HG02981 (cell line): ENCODE data around the gene CDHR3.
"Not testable (repeated sequence)": the region's sequence is repeated elsewhere in the genome, so short reads cannot be mapped to it uniquely, and the experiment has no call there.

Experiments used
- ATAC-seq: cut with Tn5 transposase; IDR thresholded peaks from one replicate; pipeline ENCODE4 v1.9.1; 2021; ENCODE audit warnings: mild to moderate bottlenecking, moderate library complexity; ENCODE audit not compliant: unreplicated experiment

The CDHR3 gene

GRCh38 chr7:105996860-105997737 lies 34.0 kb downstream of the CDHR3 start:
- no peak for ATAC-seq

GRCh38 chr7:105999256-105999655 lies 36.2 kb downstream of the CDHR3 start:
- no peak for ATAC-seq

GRCh38 chr7:106001196-106001595 lies 38.1 kb downstream of the CDHR3 start:
- no peak for ATAC-seq

GRCh38 chr7:106001886-106002285 lies 38.8 kb downstream of the CDHR3 start:
- no peak for ATAC-seq

DNA sequence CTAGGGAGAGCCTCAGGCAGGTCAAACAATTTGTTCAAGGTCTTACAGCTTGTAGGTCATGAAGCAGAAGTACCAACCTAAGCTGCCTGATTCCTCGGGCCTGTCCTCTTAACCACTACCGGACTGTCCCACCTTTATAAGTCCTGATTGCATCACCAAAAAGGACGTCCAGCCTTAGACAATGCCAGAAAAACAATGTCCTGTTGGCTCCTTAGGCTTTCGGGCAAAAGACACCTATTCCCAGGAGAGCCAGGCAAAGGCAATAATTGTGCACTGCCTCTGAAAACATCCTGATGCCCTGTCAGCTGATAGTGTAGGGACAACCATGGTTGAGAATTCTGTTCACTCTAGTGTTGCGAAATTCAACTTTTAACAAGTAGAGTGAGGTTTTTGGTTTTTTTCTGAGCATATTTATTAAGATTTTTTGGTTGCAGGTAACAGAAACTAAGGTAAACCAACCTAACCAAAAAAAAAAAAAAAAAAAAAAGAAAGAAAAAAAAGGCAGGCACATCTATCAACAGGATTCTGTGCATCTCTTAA lies 40.5 kb downstream of the CDHR3 start:
- no peak for ATAC-seq

- ATAC-seq: no peak
Measured at GRCh38 chr7:106006906-106007305, 43.8 kb downstream of the CDHR3 start.

GRCh38 chr7:106007796-106008195 lies 44.7 kb downstream of the CDHR3 start:
- ATAC-seq: not testable (repeated sequence)

GRCh38 chr7:106009503-106010226 lies 46.6 kb downstream of the CDHR3 start:
- ATAC-seq: peak; percentile 81

- no peak for ATAC-seq
Measured at GRCh38 chr7:106010331-106010730, 47.3 kb downstream of the CDHR3 start.

- ATAC-seq: no peak
Measured at GRCh38 chr7:106010866-106011265, 47.8 kb downstream of the CDHR3 start.

DNA sequence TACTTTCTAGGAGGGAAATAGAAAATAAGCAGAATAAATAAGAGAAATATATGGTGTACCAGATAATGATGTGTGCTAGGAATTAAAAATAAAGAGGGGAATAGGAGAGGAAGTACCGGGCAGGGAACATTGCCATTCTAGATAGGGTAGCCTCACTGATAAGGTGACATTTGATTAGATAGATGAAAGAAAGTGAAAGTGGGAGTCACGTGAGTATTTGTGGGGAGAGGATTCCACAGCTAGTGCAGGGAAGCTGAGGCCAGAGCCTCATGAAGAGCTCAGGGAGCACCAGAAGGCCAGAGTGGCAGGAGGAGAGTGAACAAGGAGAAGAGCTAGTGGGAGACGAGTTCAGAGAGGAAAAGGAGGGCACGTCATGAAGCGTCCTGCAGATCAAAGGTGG lies 49.1 kb downstream of the CDHR3 start:
- ATAC-seq: no peak

DNA sequence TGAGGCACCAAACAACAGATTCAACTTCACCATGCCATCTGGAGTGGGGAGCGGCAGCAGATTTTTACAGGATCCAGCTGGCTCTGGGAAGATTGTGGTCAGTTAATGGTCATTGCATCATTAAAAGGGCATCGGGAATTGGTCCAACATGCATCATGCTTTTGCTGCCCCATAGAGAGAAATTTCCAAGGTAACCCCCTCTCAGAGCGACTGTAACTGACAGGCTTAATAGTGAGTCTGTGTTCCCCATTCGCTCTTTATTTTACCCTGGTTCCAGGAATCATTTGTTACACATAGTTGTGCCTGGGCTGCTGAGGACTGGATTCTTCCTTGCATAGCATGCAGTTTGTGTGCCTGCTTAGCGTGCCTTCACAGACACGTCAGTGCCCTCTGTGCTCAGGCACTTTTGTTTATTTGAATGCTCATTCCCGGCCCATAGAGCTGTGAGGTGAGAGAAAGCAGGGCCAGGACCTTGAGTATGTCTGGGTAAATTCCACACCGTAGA lies 49.9 kb downstream of the CDHR3 start:
- no peak for ATAC-seq

DNA sequence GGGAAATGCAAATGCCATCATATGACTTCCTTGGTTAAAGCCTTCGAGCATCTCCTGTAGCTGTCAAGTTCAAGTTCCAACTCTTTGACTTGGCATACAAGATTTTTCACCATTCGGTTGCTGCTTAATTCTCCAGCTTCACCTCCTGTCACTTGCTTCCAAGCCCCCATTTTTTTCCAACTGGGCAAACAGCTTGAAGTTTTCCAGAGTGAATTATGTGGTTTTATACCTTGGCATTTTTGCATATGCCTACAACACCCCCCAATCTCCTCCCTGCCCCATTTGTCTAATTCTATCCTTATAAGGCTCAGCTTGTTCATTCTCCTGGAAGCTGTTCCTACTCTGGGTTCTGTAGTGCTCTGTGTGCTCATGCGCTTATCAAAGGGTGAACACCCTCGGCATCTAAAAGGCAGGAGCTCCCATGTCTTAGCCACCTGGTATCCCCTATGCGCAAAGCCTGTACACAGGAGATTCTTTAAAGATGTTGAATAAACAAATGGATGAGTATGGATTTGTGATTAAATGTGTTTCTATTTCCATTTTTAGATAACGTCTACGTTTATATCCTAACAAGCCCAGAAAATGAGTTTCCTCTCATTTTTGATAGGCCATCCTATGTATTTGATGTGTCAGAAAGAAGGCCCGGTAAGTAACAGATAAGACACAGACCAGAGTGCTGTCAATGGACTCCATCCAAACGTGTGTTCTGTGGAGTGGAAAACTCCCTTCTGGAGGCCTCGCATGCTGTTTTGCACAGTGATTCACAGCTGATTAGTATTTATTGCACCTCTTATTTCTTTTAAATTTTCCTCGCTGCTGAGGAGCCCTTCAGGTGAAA lies 52.5 kb downstream of the CDHR3 start:
- ATAC-seq: no peak

- no peak for ATAC-seq
Measured at GRCh38 chr7:106016331-106016730, 53.3 kb downstream of the CDHR3 start.

DNA sequence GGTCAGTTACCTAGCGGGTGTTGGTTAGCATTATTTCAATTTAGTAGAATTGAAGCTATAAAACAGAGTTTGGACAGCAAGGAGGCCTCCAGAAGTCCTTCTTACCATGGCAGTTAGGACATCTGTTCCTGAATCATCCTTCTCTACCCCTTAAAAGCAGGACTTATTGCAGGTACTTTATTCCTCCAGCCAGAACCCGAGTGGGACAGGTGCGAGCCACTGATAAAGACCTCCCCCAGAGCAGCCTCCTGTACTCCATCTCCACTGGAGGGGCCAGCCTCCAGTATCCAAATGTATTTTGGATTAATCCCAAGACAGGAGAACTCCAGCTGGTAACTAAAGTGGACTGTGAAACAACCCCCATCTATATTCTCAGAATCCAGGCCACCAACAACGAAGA lies 54.6 kb downstream of the CDHR3 start:
- ATAC-seq: no peak

DNA sequence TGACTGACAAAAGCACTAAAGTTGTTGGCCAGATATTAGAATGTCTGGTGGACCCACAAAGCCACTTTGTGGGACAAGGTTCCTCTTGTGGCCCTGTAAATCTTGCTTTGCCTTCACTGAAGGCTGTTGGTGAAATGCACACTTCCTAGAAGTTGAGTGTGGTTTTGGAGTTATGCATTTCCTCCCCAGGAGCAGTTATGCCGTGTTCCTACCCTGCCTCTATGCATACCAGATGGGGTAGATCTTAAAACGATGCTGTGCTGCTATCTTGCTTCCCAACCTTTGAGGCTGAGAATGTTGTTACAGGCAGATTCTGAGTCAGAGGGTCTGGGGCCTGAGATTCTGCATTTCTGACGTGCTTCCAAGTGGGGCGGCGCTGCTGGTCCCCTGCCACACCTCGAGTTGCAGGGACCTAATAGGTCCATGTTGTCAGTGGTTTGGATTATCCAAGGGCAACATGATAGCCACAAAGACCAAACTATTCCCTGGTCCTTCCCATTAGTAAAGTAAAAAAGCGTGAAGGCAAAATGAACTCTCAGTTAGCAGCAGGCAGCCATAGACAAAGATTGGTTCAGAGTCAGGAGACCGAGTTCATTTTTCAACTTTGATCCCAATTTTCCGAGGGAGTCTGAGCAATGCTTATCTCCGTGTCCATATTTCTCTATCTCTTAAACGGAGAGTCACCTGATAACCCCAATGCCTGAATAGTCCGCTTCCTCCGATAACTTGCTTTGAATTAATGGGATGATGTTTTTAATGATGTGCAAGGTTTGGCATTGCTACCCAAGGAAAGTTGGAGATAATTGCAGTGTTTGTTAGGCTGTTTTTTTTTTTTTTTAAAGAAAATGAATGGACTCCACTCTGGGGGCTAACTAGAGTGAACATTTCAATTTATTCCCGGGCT lies 55.8 kb downstream of the CDHR3 start:
- no peak for ATAC-seq

GRCh38 chr7:106019470-106019820 lies 56.4 kb downstream of the CDHR3 start:
- ATAC-seq: no peak

DNA sequence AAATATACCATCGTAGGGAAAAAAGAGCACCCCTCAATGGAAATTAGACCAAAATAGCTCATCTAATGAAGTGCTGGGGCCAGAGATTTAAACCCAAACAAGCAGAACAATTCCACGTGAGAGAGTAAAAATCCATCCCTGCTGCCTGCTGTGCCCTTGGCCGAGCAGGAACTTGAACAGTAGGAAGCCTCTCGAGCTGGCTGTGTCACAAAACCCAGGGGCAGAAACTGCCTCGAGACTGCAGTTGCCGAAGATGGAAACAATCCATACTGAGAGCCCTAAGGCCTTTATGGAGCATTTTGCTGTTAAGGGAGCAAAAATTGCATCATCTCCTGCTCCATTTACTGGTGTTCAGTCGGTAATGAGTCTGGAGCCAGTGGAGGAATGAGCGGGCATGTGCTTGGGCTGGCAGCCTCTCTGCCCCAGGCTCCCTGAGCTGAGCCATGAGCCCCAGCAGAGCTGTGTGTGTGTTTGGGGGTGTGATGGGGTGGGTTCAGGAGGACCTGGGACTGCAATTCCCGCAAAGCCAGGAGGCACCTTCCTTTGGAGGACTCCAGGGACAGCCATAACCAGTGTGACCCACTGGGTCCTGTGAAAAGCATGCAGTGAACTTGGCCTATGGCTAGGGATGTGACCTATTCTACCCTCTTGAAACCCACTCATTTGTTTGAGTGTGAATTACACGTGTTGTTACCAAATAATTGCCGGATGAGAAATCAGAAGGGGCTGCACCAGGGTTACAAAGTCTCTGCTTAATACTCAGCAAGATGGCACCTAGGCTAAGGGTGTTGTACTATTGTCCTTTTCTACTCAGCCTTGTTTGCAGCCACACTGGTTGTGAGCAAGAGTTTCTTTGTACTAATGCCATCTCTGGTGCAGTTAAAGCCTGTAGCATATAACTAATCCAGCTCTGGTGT lies 58.3 kb downstream of the CDHR3 start:
- no peak for ATAC-seq
